ENCODE results near the gene STPG3.

STPG3 gene

DNA sequence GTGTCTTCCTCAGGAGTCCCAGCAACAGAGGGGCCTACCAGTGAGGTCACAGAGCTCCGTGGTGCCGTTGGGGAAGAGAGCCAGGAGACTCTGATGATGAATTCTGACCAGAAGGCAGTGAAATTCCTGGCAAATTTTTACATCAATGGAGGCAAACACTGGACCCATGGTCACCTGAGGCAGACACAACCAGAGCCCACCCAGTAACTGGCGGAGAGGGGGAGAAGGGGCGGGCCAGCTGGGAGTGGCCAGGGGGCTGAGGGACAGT lies at the start of gene STPG3:
STPG3 (plus strand) TSS at position 93 of the 268 bp plus-strand sequence; CDS start at position 94, 1 bp downstream.
- DNase-seq, result no peak

GRCh38 chr9:137202966-137203365 lies 48.1 kb upstream of the STPG3 start:
- no peak for DNase-seq

DNA sequence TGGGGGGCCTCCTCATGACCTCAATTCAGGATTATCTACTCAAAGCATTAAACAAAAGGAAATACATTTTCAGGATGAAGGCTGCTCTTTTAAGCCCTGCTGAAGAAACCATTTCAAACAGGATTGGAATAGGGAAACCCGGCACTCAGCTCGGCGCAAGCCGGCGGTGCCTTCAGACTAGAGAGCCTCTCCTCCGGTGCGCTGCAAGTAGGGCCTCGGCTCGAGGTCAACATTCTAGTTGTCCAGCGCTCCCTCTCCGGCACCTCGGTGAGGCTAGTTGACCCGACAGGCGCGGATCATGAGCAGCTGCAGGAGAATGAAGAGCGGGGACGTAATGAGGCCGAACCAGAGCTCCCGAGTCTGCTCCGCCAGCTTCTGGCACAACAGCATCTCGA lies 46.4 kb upstream of the STPG3 start:
- no peak for DNase-seq

GRCh38 chr9:137205126-137206069 lies 45.7 kb upstream of the STPG3 start, which contains the start of the genes NDOR1 and TMEM203:
NDOR1 (plus strand) TSS chr9:137205700; CDS start chr9:137205778, 78 bp downstream.
TMEM203 (minus strand) TSS chr9:137205648; CDS start chr9:137205414, 234 bp downstream.
- DNase-seq, result peak; percentile 95

DNA sequence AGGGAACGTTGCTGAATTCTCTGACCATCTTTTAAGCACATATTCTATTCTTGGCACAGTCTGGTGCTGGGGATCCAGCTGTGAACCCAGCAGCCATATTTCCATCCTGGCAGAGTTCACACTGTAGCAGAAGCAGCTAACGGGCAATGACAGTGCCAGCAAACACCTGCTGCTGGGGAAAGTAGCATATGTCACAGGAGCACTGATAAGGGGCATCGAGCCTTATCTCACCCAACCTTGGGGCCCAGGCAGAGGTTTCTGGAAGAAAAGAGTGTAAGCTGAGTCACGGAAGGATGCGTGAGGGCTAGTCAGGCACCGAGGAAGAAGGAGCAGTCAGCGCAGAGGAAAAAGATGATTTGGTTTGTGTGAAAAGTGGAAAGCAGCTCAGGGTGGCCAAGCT lies 44.5 kb upstream of the STPG3 start:
- no peak for DNase-seq

DNA sequence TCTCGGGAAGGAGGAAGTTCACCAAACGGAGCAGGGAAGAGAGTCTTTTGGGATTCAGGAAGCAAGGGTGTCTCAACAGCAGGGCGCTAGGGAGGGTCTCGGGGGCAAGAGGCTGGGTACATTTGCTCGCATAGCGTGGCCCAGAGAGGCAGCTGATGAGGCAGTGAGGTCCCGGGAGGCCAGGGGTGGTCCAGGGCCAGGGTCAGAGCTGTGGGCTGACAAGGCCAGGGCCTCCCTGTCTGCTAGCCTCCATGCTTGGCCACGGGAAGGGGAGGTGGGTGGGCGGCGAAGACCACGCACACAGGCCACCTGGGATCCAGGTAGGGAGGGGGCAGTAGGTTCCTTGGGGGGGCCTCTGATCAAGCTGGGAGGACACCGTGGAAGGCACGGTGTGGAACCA lies 39.6 kb upstream of the STPG3 start:
- DNase-seq, result no peak

GRCh38 chr9:137212520-137212919 lies 38.6 kb upstream of the STPG3 start:
- DNase-seq, result no peak

DNA sequence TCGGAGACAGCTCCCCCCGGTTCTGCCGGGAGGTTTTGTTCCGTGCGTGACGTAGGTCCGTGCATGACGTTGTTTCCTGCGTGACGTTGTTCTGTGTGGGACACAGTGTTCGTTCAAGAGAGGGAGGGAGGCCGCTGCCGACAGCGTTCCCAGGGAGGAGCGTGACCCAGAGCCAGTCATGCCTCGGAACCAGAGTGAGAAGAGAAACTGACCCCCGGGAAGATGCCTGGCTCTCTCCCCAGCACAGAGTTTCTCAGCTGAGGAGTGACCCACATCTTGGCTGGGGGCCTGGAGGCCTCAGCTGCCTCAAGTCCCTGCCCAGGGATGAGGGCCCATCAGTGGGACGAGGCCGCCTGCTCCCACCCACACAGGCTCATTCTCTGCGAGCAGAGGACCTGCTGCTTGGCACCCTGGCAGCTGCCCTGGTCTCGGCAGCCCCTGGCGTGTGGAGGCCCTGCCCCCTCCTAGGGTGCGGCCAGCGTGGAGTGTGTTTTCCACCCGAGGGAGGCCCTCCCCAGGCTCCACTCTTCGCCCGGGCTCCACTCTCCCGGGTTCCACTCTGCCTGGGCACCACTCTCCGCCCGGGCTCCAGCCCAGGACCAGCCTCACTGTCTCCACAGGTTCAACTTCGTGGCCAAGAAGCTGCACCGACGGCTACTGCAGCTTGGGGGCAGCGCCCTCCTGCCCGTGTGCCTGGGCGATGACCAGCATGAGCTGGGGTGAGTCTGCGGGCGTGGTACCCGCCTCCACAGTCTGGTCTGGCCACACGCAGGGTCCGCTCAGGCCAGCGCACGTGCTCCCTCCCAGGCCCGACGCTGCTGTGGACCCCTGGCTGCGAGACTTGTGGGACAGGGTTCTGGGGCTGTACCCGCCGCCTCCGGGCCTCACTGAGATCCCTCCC lies 37.7 kb upstream of the STPG3 start:
- no peak for DNase-seq

- no peak for DNase-seq
Measured at GRCh38 chr9:137214620-137215019, 36.5 kb upstream of the STPG3 start.

DNA sequence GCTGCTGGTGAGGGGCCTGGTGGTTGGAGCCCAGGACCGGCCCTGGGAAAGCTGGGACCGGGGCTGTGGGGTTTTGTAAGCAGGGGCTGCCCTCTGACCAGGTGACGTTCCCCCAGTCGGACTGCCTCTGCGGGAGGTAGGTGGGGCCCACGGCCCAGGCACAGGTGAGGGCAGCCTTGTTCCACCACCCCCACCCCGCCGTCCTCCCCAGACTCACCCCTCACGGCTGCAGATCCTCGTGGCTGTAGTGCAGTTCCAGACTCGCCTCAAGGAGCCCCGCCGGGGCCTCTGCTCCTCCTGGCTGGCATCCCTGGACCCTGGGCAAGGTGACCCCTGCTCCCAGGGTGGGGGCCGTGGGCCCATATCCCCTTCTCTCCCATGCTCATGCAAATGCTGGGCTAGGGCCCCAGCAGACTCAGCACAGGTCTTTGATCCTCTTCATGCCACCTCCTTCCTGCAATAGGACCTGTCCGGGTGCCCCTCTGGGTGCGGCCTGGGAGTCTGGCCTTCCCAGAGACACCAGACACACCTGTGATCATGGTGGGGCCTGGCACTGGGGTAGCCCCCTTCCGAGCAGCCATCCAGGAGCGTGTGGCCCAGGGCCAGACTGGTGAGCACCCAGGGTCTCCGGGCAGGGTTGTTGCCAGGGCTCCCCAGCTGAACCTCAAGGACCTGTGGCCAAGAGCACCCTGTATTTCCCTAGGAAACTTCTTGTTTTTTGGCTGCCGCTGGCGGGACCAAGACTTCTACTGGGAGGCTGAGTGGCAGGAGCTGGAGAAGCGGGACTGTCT lies 35.7 kb upstream of the STPG3 start:
- no peak for DNase-seq

GRCh38 chr9:137216188-137216965 lies 34.7 kb upstream of the STPG3 start:
- no peak for DNase-seq

DNA sequence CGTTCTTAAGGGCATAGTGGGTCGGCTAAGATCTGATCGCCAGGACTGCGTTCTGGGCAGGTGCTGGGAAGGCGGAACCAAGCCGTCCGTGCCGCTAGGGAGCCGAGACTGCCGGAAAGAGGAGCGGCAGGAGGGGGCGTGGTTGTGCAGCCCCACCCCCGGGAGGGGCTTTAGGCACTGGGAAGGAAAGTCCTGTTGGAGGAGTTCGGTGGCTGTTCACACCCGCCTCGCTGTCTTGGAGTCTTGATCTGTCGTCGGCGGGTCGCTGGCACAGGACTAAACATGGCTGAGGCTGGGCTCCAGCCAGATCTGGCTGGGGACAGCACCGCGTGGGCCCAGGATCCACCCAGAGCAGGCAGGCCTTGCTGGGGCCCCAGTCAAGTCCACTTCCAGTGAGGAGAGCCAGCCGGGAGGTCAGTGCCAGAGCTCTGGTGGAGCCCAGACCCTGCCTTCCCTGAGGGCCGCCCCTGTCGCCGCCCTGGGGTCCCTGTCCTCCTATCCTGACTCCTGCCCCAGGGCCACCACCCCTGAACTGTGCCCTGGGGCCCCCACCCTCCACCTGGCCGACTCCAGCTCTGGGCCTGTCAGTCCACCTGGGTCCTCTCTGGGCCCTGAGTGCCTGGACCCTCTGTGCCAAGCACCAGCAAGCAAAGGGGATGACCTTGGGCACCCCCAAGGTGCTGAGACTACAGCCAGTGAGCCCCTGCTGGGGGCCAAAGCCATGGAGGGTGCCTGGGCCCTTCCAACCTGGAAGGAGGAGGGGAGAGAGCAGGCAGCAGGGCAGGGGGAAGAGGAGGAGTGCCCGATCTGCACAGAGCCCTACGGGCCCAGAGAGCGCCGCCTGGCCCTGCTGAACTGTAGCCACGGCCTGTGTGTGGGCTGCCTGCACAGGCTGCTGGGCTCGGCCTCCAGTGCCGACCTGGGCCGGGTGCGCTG lies 33.5 kb upstream of the STPG3 start:
- DNase-seq, result no peak

DNA sequence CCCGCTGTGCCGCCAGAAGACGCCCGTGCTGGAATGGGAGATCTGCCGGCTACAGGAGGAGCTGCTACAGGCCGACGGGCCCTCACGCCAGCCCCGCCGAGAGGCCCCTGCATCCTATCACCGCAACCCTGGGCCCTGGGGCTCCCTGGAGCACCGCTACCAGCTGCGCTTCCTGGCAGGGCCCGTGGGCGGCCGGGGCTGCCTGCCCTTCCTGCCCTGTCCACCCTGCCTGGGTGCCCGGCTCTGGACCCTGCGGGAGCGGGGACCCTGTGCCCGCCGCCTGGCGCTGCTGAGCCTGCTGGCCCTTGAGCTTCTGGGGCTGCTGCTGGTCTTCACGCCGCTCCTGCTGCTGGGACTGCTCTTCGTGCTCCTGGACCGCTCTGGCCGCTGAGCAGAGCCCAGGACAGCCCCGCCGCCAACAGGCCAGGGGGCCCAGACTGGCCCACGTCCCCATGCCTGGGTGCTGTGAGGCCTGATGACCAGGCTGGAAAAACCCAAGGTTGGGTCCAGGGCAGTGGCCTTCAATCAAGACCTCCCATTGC lies 32.8 kb upstream of the STPG3 start:
- DNase-seq, result no peak

GRCh38 chr9:137218754-137219271 lies 32.3 kb upstream of the STPG3 start:
- no peak for DNase-seq

GRCh38 chr9:137219757-137220316 lies 31.2 kb upstream of the STPG3 start:
- no peak for DNase-seq

DNA sequence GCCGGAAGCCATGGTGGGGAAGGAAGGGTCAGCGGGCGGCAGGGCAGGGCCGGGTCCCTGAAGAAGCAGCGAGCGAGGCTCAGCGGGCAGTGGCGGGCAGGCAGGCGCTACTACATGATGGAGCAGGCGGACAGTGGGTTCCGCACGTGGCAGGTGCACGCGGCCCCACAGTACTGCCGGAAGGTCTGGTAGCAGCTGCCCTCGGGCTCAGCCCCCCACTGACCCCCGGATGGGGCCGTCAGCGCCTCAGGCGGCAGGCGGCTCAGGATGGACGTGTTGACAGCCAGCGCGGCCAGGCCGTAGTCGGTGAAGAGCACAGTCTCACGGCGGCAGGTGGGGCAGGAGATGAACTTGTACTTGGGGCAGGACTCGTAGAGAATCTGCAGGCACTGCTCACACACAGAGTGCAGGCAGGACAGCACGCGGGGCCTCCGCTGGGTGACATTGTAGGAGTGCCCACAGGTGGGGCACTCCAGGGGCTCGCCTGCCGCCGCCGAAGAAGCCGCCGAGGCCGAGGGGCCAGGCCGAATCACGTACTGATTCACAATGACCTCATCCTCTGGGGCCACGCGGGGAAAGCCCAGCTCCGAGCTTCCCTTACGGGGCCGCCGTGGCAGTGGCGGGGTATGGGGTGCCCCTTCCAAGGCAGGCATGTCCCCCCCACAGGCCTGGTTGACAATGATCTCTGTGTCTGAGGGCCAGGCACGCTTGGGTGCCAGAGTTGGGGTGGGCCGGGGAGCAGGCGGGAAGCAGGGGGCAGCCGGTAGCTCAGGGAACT lies 30.6 kb upstream of the STPG3 start:
- no peak for DNase-seq

- DNase-seq, result no peak
Measured at GRCh38 chr9:137221095-137221505, 30.0 kb upstream of the STPG3 start.

GRCh38 chr9:137221506-137222111 lies 29.5 kb upstream of the STPG3 start:
- peak; percentile 42 for DNase-seq

Data from stimulated activated CD4-positive, alpha-beta T cell treated with anti-CD3 and anti-CD28 coated beads, Interleukin-4, amount 100 ng/mL, for 1 hour (primary cell).